HFFc6 (cell line): ENCODE measurements around the gene MAPK7. TPM values are rescaled to one million over a fixed set of nuclear protein-coding genes. Genes with fewer than 3 reads are reported as not detected.

Experiments
- DNase-seq: peaks from one replicate; pipeline ENCODE4 v3.0.0-alpha.2; 2018
- H3K27ac Mint-ChIP-seq: 2 replicates; pipeline ENCODE4 v1.8.0; 2020; ENCODE audit warnings: mild to moderate bottlenecking, mixed read lengths
- H3K27me3 Mint-ChIP-seq: 2 replicates; pipeline ENCODE4 v1.8.0; 2021; ENCODE audit warnings: mild to moderate bottlenecking, moderate library complexity, mixed read lengths; ENCODE audit not compliant: insufficient read depth
- H3K36me3 Mint-ChIP-seq: 2 replicates; pipeline ENCODE4 v1.8.0; 2021; ENCODE audit warnings: low read depth, mixed read lengths
- H3K4me1 Mint-ChIP-seq: 2 replicates; pipeline ENCODE4 v1.8.0; 2020; ENCODE audit warnings: low read depth, mixed read lengths
- H3K4me3 Mint-ChIP-seq: 2 replicates; pipeline ENCODE4 v1.8.0; 2020; ENCODE audit warnings: mild to moderate bottlenecking, moderate library complexity, mixed read lengths
- H3K9me3 Mint-ChIP-seq: 2 replicates; pipeline ENCODE4 v1.8.0; 2020; ENCODE audit warnings: mild to moderate bottlenecking, mixed read lengths
- CTCF ChIP-seq: fragments of 200-600 bp; sonication (generic); IDR thresholded peaks from 2 replicates; pipeline ENCODE4 v1.5.0; 2021; ENCODE audit warnings: antibody characterized with exemption, mild to moderate bottlenecking
- total RNA-seq, 6 experiments: library from RNA; stranded (reverse); fragmentation: NEBNext Ultra II Directional; extraction: Animal tissue kit (Norgen Biotek cat#: 25700); gene quantifications; 2 replicates in 1 of 6; 3 replicates in 5 of 6; pipeline ENCODE4 v1.2.3, GENCODE V29; 2021

The MAPK7 gene
- total RNA-seq, 6 experiments from 2014 or later: 18.5 to 27.1 (median 23.9) TPM

GRCh38 chr17:19365499-19365817, 12.8 kb upstream of the MAPK7 start:
- H3K27me3 Mint-ChIP-seq: peaks cover 4% of the 10 kb centered on the region

GRCh38 chr17:19365833-19366636, 12.3 kb upstream of the MAPK7 start:
- Mint-ChIP-seq H3K27ac (no peak overlapping the region), H3K36me3 (no peaks in the 10 kb centered on the region), H3K27me3 (peaks cover 4% of the 10 kb centered on the region), H3K4me3 (no peak overlapping the region), H3K4me1 (peaks cover 38% of the 10 kb centered on the region), H3K9me3 (no peaks in the 10 kb centered on the region)
- TF ChIP-seq CTCF: no peak
- DNase-seq: no peak

More at GRCh38 chr17:19365499-19365817, 12.8 kb upstream of the MAPK7 start:
- Mint-ChIP-seq H3K4me1 (peaks cover 39% of the 10 kb centered on the region), H3K9me3 (no peaks in the 10 kb centered on the region), H3K4me3 (no peak overlapping the region), H3K36me3 (no peaks in the 10 kb centered on the region), H3K27ac (no peak overlapping the region)
- no peak for DNase-seq
- no peak for TF ChIP-seq CTCF

- H3K27ac Mint-ChIP-seq: no peak overlapping the region
- TF ChIP-seq CTCF: no peak
- no peaks in the 10 kb centered on the region for H3K36me3 Mint-ChIP-seq
- peaks cover 32% of the 10 kb centered on the region for H3K4me1 Mint-ChIP-seq
- DNase-seq: no peak
- peaks cover 1% of the 10 kb centered on the region for H3K27me3 Mint-ChIP-seq
- no peaks in the 10 kb centered on the region for H3K9me3 Mint-ChIP-seq
- H3K4me3 Mint-ChIP-seq: no peak overlapping the region
These were observed 11.7 kb upstream of the MAPK7 start for GRCh38 chr17:19366637-19366972.

- no peaks in the 10 kb centered on the region for H3K9me3 Mint-ChIP-seq
- peaks cover 23% of the 10 kb centered on the region for H3K4me1 Mint-ChIP-seq
These were observed 10.1 kb upstream of the MAPK7 start for GRCh38 chr17:19368229-19368628.

GRCh38 chr17:19369107-19369778, 9.1 kb upstream of the MAPK7 start:
- Mint-ChIP-seq H3K27ac (no peak overlapping the region), H3K4me1 (peaks cover 24% of the 10 kb centered on the region), H3K9me3 (no peaks in the 10 kb centered on the region), H3K27me3 (peaks cover 1% of the 10 kb centered on the region), H3K4me3 (no peak overlapping the region), H3K36me3 (no peaks in the 10 kb centered on the region)
- DNase-seq: no peak
- no peak for TF ChIP-seq CTCF

More at GRCh38 chr17:19368229-19368628, 10.1 kb upstream of the MAPK7 start:
- TF ChIP-seq CTCF: no peak
- Mint-ChIP-seq H3K27ac (no peak overlapping the region), H3K4me3 (no peak overlapping the region), H3K27me3 (peaks cover 1% of the 10 kb centered on the region), H3K36me3 (no peaks in the 10 kb centered on the region)
- DNase-seq: no peak
